Activated CD8-positive, alpha-beta memory T cell treated with anti-CD3 and anti-CD28 coated beads, Interleukin-2, amount 50 U/mL, for 1 hour (primary cell): ENCODE results near the gene JPT2.
"Not testable (repeated sequence)": the region's sequence is repeated elsewhere in the genome, so short reads cannot be mapped to it uniquely, and the experiment has no call there.

Source experiments
- DNase-seq: peaks from one replicate; pipeline ENCODE4 v3.0.0-alpha.2; 2020; ENCODE audit errors: extremely low read depth

JPT2 gene

GRCh38 chr16:1674751-1675664 lies 3.1 kb upstream of the JPT2 start:
- no peak for DNase-seq

DNA sequence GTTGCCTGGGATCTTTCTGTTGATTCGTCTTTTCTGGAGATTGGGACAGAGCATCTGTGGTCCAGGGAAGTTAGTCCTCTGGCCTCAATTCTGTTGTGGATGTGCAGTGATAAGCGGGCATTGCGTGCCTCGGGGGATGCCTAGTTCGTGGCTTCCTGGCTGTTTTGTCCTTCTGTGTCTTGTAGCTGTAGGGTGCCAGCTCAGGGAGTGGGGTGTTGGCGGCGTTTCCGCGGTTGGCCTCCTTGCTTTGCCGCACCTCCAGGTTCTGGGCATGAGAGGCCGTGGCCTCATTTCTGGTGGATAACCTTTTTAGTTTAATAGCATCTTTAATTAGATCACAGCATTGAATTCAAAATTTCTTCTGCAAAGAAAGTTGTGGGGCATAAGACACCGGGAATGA lies 1.4 kb upstream of the JPT2 start:
- DNase-seq: no peak

GRCh38 chr16:1677339-1677738 lies 740 bp upstream of the JPT2 start:
- no peak for DNase-seq

GRCh38 chr16:1678500-1679098 lies 520 bp downstream of the JPT2 start:
- no peak for DNase-seq

DNA sequence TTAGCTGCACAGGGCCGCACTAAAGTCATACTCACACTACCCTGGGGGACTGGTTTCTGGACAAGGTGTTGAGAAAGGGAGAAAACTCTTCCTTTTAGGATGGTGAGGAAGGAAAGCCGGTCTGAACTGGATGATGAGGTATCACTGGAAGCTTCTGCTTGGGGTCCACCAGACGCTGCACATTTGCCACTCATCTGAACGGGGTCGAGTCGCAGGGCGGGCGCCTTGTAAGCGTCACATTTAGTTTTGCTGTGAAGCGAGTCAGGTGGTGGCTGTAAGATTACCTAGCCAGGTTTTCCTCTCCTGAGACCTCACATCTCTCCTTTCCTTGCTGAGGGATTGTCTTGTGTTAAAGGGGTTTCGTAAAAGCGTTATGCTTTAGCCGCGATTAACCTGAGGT lies 2.3 kb downstream of the JPT2 start:
- no peak for DNase-seq

DNA sequence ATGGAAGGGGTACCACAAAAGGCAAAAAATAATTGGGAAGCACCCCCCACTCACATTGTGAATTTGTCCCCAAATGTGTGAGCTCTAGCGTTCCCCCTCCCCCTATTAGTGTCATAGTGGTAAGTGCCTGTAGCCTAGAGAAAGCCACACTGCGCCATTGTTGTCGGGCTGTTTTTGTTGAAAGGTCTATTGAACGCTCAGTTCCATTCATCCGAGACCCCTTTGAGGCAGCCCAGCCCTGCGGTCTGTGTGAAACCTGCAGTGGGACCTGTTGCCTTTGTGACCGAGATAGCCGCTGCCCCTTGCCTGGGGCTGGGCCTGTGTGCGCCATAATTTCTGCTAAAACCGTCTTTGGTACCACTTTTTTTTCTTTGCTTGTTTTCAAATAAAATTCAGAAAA lies 3.0 kb downstream of the JPT2 start:
- DNase-seq: no peak

DNA sequence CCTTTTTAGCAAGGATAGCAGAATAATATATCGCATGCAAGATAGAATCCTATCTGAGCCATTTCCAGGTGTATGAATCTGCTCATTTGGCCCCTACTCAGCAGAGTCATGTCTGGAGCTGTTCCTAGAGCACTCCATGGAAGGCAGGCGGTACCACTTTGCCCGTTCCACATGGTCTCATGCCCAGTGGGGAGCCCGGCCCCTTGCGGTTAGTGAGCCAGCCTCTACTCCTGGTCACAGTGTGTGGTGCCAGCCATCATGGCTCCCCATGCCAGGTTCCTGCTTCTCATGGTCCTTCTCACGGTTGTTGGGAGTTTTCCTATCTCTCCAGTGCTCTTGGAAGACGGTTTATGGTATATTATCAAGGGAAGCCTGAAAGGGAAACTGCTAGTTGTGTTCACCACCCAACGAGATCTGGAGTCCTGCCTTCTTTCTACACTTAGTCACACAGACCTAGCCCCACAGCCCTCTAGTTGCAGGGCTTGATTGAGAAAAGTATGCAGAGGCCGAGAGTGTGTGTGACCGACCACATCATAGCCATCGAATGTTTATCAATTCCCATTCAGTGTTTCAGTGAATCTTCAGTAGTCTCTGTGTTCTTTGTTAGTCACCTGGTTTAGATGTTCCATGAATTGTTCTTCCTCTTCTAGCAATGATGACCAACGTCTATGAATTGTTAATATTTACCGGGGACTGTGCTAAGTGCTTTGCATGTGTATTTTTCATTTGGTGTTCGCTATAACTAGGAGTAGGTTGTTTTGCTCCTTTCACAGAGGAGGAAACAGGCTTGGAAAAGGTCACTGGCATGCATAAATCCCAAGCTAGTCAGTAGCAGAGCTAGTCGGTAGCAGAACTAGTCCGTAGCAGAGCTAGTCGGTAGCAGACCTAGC lies 9.6 kb downstream of the JPT2 start:
- no peak for DNase-seq

GRCh38 chr16:1688807-1689560 lies 10.9 kb downstream of the JPT2 start:
- no peak for DNase-seq

GRCh38 chr16:1689853-1690252 lies 11.8 kb downstream of the JPT2 start:
- no peak for DNase-seq

- no peak for DNase-seq
Measured at GRCh38 chr16:1690810-1691209, 12.7 kb downstream of the JPT2 start.

GRCh38 chr16:1691276-1691675 lies 13.2 kb downstream of the JPT2 start:
- DNase-seq: no peak

DNA sequence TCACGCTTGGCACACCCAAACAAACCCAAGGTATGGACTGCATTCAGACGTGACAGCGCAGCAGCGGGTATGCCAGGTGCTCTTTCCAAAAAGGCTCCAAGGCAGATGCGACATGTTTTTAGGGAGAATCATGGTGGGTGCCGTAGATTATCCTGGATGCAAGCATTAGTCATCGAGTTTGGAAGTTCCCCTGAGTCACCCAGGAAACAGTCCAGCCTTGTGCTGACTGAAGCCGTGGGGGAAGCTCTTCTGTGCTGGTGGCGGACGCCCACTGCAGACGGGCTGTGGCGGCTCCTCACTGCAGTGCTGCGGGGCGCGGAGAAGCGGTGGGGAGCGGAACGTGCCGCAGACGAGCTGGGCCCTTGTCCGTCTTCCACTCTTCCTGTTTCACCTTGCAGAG lies 13.9 kb downstream of the JPT2 start:
- DNase-seq: no peak

DNA sequence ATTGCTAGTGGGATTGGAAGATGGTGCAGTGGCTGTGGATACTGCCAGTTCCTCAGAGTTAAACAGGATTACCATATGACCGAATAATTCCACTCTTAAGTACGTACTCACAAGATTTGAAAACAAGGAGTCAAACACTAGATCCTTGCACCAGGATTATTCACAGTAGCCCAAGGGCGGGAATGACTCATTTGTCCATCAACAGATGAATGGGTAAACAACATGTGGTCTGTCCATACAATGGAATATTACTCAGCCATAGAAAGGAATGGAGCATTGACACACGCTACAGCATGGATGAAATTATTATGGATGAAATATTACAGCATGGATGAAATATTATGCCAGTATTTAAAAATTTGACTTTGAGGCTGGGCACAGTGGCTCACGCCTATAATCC lies 18.8 kb downstream of the JPT2 start:
- DNase-seq: no peak

DNA sequence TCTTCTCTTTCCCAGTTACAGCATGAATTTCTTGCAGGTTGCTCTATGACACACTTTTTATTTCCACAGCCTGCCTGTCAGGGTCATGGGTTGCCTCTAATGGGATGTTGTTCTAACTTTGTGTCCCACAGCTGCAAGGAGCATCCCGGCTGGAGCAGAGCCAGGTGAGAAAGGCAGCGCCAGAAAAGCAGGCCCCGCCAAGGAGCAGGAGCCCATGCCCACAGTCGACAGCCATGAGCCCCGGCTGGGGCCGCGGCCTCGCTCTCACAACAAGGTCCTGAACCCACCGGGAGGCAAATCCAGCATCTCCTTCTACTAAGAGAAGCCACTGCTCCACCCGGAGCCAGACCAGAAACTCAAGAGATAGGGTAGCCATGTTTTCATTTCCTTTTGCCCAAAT lies 20.6 kb downstream of the JPT2 start:
- no peak for DNase-seq

DNA sequence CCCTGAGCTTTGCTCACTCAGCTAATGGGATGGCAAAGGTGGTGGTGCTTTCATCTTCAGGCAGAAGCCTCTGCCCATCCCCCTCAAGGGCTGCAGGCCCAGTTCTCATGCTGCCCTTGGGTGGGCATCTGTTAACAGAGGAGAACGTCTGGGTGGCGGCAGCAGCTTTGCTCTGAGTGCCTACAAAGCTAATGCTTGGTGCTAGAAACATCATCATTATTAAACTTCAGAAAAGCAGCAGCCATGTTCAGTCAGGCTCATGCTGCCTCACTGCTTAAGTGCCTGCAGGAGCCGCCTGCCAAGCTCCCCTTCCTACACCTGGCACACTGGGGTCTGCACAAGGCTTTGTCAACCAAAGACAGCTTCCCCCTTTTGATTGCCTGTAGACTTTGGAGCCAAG lies 22.2 kb downstream of the JPT2 start:
- no peak for DNase-seq

DNA sequence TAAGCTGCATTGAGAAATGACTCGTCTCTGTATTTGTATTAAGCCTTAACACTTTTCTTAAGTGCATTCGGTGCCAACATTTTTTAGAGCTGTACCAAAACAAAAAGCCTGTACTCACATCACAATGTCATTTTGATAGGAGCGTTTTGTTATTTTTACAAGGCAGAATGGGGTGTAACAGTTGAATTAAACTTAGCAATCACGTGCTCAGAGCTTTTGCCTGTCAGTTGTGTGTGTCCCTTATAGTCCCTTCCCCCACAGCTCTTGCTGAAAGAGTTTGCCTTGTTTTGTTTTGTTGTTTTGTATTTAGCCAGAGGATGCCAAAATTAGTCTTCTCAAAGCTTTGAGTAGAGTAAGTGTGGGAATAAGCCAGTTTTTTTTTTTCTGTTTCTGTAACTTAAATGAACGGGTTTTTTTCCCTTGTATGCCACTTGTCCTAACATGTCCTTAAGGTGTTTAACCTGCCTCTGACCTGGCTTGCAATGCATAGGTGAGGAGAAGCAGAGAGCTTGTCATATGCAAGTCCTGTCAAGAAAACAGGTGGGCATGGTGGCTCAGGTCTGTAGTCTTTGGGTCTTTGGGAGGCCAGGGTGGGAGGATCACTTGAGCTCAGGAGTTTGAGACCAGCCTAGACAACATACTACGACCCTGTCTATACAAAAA lies 23.3 kb downstream of the JPT2 start:
- no peak for DNase-seq

DNA sequence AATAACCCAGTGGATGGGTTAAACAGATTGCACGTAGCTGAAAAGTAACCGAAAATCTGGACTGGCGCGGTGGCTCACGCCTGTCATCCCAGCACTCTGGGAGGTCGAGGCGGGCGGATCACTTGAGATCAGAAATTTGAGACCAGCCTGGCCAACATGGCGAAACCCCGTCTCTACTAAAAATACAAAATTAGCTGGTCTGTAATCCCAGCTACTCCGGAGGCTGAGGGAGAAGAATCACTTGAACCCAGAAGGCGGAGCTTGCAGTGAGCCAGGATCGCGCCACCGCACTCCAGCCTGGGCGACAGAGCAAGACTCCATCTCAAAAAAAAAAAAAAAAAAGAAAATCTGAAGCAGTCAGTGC lies 27.2 kb downstream of the JPT2 start:
- DNase-seq: not testable (repeated sequence)

- peak; percentile 55 for DNase-seq
Measured at GRCh38 chr16:1705688-1706385, 27.8 kb downstream of the JPT2 start, which contains the start of gene MAPK8IP3. MAPK8IP3 (plus strand) TSS chr16:1706195; CDS start chr16:1706340, 145 bp downstream.

- peak; percentile 26 for DNase-seq
Measured at GRCh38 chr16:1706386-1707192, 28.5 kb downstream of the JPT2 start.
